GM18508 (cell line): Measurements from ENCODE around the gene KCNJ12.
"Not testable (repeated sequence)": the region's sequence is repeated elsewhere in the genome, so short reads cannot be mapped to it uniquely, and the experiment has no call there.

Source experiments
- ATAC-seq: cut with Tn5 transposase; IDR thresholded peaks from one replicate; pipeline ENCODE4 v1.9.1; 2021; ENCODE audit warnings: moderate number of reproducible peaks; ENCODE audit not compliant: insufficient read depth, unreplicated experiment

Gene KCNJ12

GRCh38 chr17:21381076-21381706, 5.0 kb downstream of the KCNJ12 start:
- no peak for ATAC-seq

GRCh38 chr17:21382560-21383495, 6.7 kb downstream of the KCNJ12 start:
- no peak for ATAC-seq

- ATAC-seq: no peak
These were observed 9.2 kb downstream of the KCNJ12 start for GRCh38 chr17:21385281-21385845.

DNA sequence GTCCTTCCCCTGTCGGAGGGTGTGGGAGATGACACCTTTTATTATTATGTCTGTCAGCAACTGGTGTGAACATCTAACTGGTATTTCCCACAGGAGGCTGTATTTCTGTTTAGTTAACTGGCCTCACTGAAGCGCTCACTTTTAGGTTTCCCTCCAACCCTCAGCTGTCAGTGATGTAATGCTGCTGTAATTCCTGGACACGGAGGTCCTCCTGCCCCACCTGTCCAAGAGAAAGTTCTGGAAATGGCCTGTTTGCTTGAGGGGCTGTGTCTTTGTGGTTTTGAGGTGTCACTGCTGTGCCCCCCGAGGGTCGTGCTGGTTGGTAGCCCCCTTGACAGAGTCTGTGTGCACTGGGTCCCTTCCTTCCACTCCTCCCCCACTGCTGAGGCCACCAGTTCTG, 11.5 kb downstream of the KCNJ12 start:
- no peak for ATAC-seq

DNA sequence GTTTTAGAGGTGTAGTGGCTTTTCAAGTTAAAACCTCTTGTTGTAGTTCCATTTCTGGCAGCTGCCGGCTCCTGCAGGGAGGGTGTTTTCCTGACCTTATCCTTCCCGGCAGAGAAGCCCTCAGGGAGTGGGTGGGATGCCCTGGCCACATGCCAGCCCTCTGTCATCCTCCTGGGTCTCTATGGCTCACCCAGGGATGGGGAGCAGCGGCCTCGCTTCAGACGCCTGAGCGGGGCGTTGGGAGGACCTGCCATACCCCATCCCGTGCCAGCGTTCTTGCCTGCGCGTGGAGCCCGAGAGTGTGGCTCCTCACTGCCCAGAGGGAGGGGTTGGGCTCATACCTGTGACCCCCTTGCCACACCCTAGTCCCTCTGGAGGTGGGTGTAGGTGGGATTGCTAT, 11.9 kb downstream of the KCNJ12 start:
- ATAC-seq: no peak

DNA sequence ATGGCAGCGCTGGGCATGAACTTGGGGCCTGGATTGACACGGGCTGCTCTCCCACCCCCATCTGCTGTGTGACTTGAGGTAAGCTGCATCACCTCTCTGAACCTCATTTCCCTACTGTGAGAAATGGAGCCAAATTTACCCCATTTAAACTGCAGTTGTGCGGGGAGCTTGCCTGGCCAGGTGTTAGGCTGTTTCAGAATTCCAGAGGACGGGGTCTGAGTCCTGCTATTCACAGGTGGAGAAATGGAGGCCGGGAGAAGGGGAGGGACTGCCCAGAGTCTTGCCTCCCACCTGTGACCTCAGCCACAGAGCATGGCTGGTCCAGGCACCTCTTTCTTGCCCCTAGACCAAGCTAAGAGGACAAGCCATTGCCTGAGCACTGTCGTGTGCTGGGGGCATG, 12.8 kb downstream of the KCNJ12 start:
- no peak for ATAC-seq

GRCh38 chr17:21389394-21389793, 13.2 kb downstream of the KCNJ12 start:
- no peak for ATAC-seq

DNA sequence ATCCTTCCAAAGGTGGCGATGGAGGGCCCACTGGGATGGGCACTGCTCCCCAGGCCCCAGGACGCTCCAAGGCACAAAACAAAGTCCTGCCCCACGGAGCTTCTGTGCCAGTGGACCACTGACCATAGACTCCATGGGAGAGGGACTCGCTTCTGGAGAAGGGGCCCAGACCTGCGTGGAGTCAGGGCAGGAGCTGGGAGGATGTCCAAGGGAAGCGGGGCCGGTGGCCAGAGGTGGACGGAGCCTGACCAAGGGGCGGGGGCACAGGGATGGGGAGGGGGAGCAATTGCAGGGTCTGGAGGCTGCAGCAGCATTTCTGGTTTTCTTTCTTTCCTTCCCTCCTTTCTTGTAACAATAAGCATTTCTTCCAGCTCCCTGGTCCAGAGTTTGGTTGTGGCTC, 14.1 kb downstream of the KCNJ12 start:
- ATAC-seq: no peak

GRCh38 chr17:21392266-21392665, 16.1 kb downstream of the KCNJ12 start:
- no peak for ATAC-seq

DNA sequence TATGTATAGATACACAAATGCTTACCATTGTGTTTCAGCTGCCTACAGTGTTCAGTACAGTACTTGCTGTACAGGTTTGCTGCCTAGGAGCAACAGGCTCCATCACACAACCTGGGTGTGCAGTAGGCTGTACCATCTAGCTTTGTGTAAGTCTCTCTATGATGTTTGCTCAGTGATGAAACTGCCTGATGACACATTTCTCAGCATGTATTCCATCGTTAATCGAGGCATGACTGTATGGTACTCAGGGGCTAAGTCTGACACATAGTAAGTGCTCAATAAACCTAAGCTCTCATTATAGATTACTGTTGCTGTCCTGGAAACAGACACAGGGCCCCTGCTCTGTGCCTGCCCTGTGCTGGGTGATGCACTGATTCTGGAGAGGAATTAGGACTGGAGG, 18.1 kb downstream of the KCNJ12 start:
- no peak for ATAC-seq

DNA sequence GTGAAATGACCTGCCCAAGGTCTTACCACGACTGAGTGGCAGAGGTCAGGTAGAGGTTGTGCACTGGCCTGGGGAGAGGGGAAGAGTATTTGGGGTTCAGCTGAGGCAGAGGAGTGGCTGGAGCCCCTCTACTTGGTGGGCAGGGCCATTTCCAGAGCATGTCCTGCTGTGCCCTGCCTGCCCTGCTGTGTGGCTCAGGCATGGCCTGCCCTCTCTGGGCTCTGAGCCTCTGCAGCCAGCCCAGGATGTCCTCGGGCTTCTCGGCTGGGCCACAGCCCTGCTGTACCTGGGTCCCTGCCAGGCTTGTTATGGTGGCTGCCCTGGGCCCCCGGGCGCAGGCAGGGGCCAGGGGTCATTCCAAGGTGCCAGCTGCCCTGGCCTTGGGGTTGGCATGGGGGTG, 19.6 kb downstream of the KCNJ12 start:
- no peak for ATAC-seq

- no peak for ATAC-seq
These were observed 20.1 kb downstream of the KCNJ12 start for GRCh38 chr17:21396237-21396636.

- ATAC-seq: no peak
These were observed 21.4 kb downstream of the KCNJ12 start for GRCh38 chr17:21397341-21398190.

GRCh38 chr17:21399474-21400186, 23.5 kb downstream of the KCNJ12 start:
- no peak for ATAC-seq

DNA sequence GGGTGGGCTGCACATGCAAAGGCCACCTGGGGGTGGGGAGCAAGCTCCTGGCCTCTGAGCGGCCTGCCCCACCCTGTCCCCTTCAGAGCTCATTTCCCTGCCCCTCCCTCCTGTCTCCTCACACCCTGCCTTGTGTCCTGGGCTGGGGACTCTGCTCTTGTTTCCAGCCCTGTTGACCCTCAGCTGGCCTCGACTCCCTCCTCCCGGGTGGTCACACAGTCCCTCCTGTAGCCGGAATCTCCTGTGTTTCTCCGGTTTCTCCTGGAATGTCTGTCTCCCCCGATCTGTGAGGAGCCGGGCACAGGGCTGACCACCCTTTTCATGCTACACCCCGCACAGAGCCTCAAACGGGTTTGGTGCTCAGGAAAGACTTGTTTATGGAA, 24.0 kb downstream of the KCNJ12 start:
- ATAC-seq: not testable (repeated sequence)

- no peak for ATAC-seq
These were observed 24.8 kb downstream of the KCNJ12 start for GRCh38 chr17:21400816-21401593.

- not testable (repeated sequence) for ATAC-seq
These were observed 26.0 kb downstream of the KCNJ12 start for GRCh38 chr17:21402166-21402571.

DNA sequence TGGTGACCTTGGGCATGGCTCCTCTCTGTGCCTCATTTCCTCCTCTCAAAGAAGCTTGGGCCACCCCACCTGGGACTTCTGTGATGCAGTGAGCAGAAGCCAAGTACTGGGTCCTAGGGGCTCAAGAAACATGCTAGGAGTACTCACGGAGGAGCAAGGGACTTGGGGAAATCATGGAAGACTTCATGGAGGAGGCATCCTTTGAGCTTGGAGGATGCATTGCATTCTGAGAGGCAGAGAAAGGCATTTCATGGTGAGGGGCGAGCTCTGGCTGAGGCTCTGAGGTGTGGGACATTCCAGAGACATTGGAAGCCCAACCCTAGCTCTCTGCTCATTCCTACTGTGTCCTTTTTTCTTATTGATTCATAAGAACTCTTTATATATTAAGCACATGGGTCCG, 26.8 kb downstream of the KCNJ12 start:
- not testable (repeated sequence) for ATAC-seq

DNA sequence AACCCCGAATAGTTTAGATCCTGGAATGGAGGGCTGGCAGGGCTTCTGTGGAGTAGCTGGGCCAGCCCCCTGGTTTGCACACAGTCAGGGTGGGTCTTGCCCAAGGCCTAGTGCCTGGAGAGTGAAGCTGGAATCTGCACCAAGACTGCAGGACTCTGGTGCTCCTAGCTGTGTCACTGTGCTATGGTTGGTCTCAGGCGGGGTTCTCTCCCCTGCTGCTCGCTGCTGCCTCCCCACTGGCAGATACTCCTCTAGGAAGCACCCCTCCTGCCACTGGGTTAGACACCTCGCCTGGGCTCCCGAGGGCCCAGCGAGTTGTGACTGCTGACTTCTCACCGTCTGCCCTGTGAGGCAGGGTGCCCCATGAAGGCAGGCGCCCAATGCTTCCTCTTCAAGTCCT, 27.9 kb downstream of the KCNJ12 start:
- ATAC-seq: not testable (repeated sequence)
